ENCODE data around the gene CDA. TPM values are rescaled to one million over a fixed set of nuclear protein-coding genes. Genes with fewer than 3 reads are reported as not detected.
A peak's percentile ranks its signal among the peaks of the same experiment; 100 is the strongest.

Gene CDA
- total RNA-seq, 4 donors from 2014 or later = 2.3 to 12.2 (median 5.0) TPM

DNA sequence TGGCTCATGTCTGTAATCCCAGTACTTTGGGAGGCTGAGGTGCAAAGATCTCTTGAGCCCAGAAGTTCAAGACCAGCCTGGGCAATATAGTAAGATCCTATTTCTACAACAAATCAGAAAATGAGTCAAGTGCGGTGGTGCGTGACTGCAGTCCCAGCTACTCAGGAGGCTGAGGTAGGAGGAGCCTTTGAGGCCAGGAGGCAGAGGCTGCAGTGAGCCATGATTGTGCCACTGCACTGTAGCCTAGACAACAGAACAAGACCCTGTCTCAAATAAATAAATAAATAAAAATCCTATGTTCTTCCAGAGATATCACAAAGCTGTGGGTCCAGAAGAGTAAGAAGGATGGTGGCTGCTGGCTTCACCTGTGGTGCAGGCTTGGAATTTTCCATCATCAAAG, 22.1 kb downstream of the CDA start:
- intact Hi-C loops (cut with DNase I; ENCODE audit: low total_unique reads) = no loop called here
- H3K4me1 ChIP-seq = no peaks in the 10 kb centered on the region
- H3K4me3 ChIP-seq = no peak overlapping the region
- no peaks in the 10 kb centered on the region for H3K36me3 ChIP-seq
- DNase-seq = no peak
- no peaks in the 10 kb centered on the region for H3K9me3 ChIP-seq
- TF ChIP-seq, protein P1, sequence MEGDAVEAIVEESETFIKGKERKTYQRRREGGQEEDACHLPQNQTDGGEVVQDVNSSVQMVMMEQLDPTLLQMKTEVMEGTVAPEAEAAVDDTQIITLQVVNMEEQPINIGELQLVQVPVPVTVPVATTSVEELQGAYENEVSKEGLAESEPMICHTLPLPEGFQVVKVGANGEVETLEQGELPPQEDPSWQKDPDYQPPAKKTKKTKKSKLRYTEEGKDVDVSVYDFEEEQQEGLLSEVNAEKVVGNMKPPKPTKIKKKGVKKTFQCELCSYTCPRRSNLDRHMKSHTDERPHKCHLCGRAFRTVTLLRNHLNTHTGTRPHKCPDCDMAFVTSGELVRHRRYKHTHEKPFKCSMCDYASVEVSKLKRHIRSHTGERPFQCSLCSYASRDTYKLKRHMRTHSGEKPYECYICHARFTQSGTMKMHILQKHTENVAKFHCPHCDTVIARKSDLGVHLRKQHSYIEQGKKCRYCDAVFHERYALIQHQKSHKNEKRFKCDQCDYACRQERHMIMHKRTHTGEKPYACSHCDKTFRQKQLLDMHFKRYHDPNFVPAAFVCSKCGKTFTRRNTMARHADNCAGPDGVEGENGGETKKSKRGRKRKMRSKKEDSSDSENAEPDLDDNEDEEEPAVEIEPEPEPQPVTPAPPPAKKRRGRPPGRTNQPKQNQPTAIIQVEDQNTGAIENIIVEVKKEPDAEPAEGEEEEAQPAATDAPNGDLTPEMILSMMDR (IDR thresholded peaks at IDR 0.05) = no peak
- no peak for TF ChIP-seq POLR2A (IDR thresholded peaks at IDR 0.05)
- H3K27ac ChIP-seq = no peak overlapping the region
- no peaks in the 10 kb centered on the region for H3K27me3 ChIP-seq

DNA sequence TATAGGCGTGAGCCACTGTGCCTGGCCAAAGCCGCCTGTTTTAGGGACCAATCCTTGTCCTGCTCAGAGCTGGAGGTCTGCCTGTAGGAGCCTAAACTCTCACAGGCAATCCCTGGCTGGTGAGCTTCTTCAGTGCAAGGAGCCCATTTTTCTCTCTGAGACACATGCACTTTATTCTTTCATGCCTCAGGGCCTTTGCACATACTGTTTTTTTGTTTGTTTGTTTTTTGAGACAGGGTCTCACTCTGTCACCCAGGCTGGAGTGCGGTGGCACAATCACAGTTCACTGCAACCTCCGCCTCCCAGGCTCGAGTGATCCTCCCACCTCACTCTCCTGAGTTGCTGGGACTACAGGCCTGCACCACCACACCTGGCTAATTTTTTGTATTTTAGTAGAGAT, 22.8 kb downstream of the CDA start:
- DNase-seq = no peak
- no peaks in the 10 kb centered on the region for H3K27me3 ChIP-seq
- H3K36me3 ChIP-seq = no peaks in the 10 kb centered on the region
- H3K27ac ChIP-seq = no peak overlapping the region
- intact Hi-C loops (cut with DNase I; ENCODE audit: low total_unique reads) = no loop called here
- TF ChIP-seq POLR2A (IDR thresholded peaks at IDR 0.05) = no peak
- TF ChIP-seq, protein P1 (IDR thresholded peaks at IDR 0.05) = no peak
- no peak overlapping the region for H3K4me3 ChIP-seq
- no peaks in the 10 kb centered on the region for H3K9me3 ChIP-seq
- no peaks in the 10 kb centered on the region for H3K4me1 ChIP-seq

DNA sequence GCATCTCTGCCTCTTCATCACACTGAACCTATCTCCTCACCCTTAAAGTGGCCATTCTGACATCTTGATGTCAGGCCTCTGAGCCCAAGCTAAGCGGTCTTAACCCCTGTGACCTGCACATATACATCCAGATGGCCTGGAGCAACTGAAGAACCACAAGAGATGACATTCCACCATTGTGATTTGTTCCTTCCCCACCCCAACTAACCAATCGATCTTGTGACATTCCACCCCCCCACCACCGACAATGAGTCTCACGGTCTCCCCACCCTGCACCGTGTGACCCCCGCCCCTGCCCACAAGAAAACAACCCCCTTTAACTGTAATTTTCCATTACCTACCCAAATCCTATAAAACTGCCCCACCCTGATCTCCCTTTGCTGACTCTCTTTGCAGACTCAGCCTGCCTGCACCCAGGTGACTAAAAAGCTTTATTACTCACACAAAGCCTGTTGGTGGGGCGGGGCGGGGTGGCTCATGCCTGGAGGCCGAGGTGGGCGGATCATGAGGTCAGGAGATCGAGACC, 23.4 kb downstream of the CDA start:
- DNase-seq = no peak
- no peaks in the 10 kb centered on the region for H3K36me3 ChIP-seq
- no peaks in the 10 kb centered on the region for H3K4me1 ChIP-seq
- H3K27ac ChIP-seq = no peak overlapping the region
- TF ChIP-seq, protein P1 (IDR thresholded peaks at IDR 0.05) = no peak
- TF ChIP-seq POLR2A (IDR thresholded peaks at IDR 0.05) = no peak
- intact Hi-C loops (cut with DNase I; ENCODE audit: low total_unique reads) = no loop called here
- H3K27me3 ChIP-seq = no peaks in the 10 kb centered on the region
- H3K4me3 ChIP-seq = no peak overlapping the region
- no peaks in the 10 kb centered on the region for H3K9me3 ChIP-seq

DNA sequence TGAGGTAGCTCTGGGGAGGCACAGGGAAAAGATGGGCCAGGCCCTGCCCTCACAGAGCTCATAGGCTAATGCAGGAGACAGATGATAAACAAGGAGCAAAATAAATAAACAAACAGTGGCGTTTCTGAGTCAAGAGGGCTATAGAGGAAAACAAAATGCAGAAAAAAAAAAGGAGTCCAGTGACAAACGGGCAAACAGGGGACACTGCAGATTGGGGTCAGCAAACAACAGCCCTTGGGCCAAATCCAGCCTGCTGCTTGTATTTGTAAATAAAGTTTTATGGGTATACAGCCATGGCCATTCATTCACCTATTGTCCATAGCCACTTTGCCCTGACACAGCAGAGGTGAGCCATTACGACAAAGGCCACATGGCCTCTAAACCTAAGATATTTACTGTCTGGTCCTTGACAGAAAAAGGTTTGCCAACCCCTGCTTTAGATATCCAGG, 25.3 kb downstream of the CDA start:
- TF ChIP-seq, protein P1 (IDR thresholded peaks at IDR 0.05) = no peak
- no peak for TF ChIP-seq POLR2A (IDR thresholded peaks at IDR 0.05)
- Histone ChIP-seq H3K27ac (peak overlapping the region in 1 of 2 donors; percentile 24), H3K9me3 (no peaks in the 10 kb centered on the region)

DNA sequence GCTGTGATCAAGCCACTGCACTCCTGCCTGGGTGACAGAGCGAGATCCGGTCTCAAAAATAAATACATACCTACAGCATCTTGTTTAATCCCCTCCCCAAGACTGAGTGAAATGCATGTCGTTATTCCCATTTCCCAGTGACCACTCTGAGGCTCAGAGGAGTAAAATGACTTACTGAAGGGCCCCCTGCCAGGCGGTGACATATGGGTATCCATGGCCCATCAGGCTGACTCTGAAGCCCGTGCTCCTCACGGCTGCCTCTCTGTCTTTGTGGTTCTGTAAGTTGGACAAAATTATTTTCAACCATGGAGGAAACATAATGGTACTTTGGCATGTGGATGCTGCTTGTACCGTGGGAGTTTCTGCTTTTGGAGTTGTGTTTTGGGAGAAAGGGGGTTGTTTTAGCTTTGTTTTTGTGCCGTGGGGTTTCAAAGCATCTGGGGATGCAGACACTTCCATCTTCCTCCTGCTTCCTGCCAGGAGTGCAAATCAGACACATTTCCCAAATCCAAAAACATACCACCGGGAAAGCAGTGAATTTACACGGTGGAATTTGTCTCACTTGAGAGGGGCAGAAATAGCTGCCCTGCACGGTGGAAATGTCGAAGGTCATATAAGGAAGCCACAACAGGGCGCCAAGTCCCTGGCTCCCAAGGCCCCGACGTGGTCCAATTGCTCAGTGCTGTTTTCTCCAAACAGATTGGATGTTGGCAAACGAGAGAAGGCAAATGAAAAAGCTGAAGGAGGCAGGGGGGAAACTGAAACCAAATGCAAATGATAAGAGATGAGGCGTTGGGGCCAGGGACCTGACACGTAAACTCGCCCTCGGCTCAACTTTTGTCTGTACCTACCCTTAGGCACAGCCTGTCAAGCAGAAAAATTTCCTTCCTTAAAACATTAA, 27.3 kb downstream of the CDA start:
- no peaks in the 10 kb centered on the region for H3K36me3 ChIP-seq
- peak overlapping the region; percentile 44 to 54 for H3K27ac ChIP-seq
- no peaks in the 10 kb centered on the region for H3K27me3 ChIP-seq
- intact Hi-C loops (cut with DNase I; ENCODE audit: low total_unique reads) = no loop called here
- H3K4me3 ChIP-seq = no peak overlapping the region
- peak in 1 of 2 donors; percentile 22 for DNase-seq
- no peaks in the 10 kb centered on the region for H3K9me3 ChIP-seq
- no peaks in the 10 kb centered on the region for H3K4me1 ChIP-seq
- TF ChIP-seq POLR2A (IDR thresholded peaks at IDR 0.05) = no peak
- TF ChIP-seq, protein P1 (IDR thresholded peaks at IDR 0.05) = no peak

More for the DNA sequence above, 25.3 kb downstream of the CDA start:
- Histone ChIP-seq H3K27me3 (no peaks in the 10 kb centered on the region), H3K4me3 (no peak overlapping the region), H3K36me3 (no peaks in the 10 kb centered on the region), H3K4me1 (no peaks in the 10 kb centered on the region)
- no peak for DNase-seq
- intact Hi-C loops (cut with DNase I; ENCODE audit: low total_unique reads) = no loop called here
